ENCODE measurements around the gene SEC24B.
A peak's percentile ranks its signal among the peaks of the same experiment; 100 is the strongest.
"Not testable (repeated sequence)": the region's sequence is repeated elsewhere in the genome, so short reads cannot be mapped to it uniquely, and the experiment has no call there.

The SEC24B gene

DNA sequence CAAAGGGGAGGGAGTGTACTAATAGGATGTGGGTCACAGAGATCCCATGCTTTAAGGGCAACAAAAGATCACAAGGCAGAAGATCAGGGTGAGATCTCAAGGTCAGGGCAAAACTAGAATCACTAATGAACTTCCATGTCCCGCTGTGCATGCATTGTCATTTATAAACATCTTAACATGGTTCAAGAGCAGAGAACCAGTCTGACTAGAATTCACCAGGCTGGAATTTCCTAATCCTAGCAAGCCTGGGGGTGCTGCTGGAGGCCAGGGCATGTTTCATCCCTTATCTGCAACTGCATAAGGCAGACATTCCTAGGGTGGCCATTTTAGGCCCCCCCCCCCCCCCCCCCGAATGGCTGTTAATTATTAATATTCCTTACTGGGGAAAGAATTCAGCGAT lies 19.5 kb downstream of the SEC24B start:
- not testable (repeated sequence) for H3K27me3 Mint-ChIP-seq, H3K27ac Mint-ChIP-seq, ATAC-seq, H3K4me3 Mint-ChIP-seq, DNase-seq, H3K9me3 Mint-ChIP-seq
- H3K4me1 Mint-ChIP-seq, result peaks cover 29% of the 10 kb centered on the region

DNA sequence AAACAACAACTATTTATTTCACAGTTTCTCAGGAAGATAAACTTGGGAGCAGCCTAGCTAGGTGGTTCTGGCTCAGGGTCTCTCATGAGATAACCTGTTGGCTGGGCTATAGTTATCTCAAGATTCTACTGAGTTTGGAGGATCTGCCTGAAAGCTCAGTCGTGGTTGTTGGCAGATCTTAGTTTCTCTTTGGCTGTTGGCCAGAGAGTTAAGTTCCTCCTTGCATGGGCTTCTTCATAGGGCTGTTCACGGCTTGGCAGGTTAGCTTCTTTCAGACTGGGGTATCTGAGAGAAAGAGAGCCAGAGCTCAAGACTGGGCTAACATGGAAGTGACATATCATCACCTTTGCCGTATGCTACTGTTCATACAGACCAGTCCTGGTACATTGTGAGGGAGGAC lies 28.7 kb downstream of the SEC24B start:
- DNase-seq (no peak), ATAC-seq (no peak)
- no peaks in the 10 kb centered on the region for H3K27me3 Mint-ChIP-seq
- no peaks in the 10 kb centered on the region for H3K9me3 Mint-ChIP-seq
- H3K27ac Mint-ChIP-seq, result peak overlapping the region in 1 of 2 donors; percentile 47
- no peak overlapping the region for H3K4me3 Mint-ChIP-seq
- H3K4me1 Mint-ChIP-seq, result peaks cover 23% of the 10 kb centered on the region

GRCh38 chr4:109462802-109463201 lies 29.2 kb downstream of the SEC24B start:
- no peak overlapping the region for H3K27ac Mint-ChIP-seq
- ATAC-seq, result no peak
- no peak overlapping the region for H3K4me3 Mint-ChIP-seq
- no peak for DNase-seq
- H3K27me3 Mint-ChIP-seq, result no peaks in the 10 kb centered on the region
- peaks cover 20% of the 10 kb centered on the region for H3K4me1 Mint-ChIP-seq
- H3K9me3 Mint-ChIP-seq, result no peaks in the 10 kb centered on the region

DNA sequence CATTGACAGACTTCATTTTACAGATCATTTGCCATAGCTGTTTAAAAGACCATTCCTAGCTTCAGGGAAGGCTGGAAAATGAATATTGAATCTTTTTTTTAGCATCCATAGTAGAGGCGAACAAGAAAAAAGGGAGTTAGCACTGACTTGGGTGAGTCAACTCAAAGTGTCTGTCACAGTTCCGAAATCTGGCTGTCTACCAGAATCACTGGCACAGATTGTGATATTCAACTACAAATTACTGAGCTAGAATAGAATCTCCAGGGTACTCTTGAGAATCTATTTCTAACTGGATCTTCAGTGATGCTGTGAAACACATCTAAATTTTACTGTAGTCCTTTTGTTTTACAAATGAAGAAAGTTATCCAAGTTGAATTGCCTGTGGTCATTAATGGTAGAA lies 31.5 kb downstream of the SEC24B start:
- Mint-ChIP-seq H3K27me3 (no peaks in the 10 kb centered on the region), H3K4me1 (peaks cover 32% of the 10 kb centered on the region), H3K27ac (no peak overlapping the region), H3K9me3 (no peaks in the 10 kb centered on the region), H3K4me3 (no peak overlapping the region)
- no peak for DNase-seq
- ATAC-seq, result no peak

GRCh38 chr4:109469915-109470314 lies 36.3 kb downstream of the SEC24B start:
- H3K27ac Mint-ChIP-seq, result no peak overlapping the region
- H3K4me1 Mint-ChIP-seq, result peaks cover 43% of the 10 kb centered on the region
- no peak overlapping the region for H3K4me3 Mint-ChIP-seq
- no peaks in the 10 kb centered on the region for H3K27me3 Mint-ChIP-seq
- no peaks in the 10 kb centered on the region for H3K9me3 Mint-ChIP-seq
- DNase-seq (no peak), ATAC-seq (no peak)

- Mint-ChIP-seq H3K27me3 (no peaks in the 10 kb centered on the region), H3K4me1 (peaks cover 40% of the 10 kb centered on the region), H3K4me3 (no peak overlapping the region), H3K9me3 (no peaks in the 10 kb centered on the region), H3K27ac (no peak overlapping the region)
- DNase-seq (no peak), ATAC-seq (peak; percentile 80)
Observed at GRCh38 chr4:109472343-109472761, 38.7 kb downstream of the SEC24B start.

GRCh38 chr4:109473824-109474223 lies 40.2 kb downstream of the SEC24B start:
- DNase-seq (no peak), ATAC-seq (peak; percentile 78)
- Mint-ChIP-seq H3K27me3 (no peaks in the 10 kb centered on the region), H3K9me3 (no peaks in the 10 kb centered on the region), H3K4me1 (peaks cover 33% of the 10 kb centered on the region), H3K27ac (peak overlapping the region in 1 of 2 donors; percentile 61), H3K4me3 (no peak overlapping the region)

GRCh38 chr4:109486007-109486406 lies 52.4 kb downstream of the SEC24B start:
- no peaks in the 10 kb centered on the region for H3K27me3 Mint-ChIP-seq
- H3K4me3 Mint-ChIP-seq, result no peak overlapping the region
- DNase-seq, result no peak
- no peak overlapping the region for H3K27ac Mint-ChIP-seq
- H3K9me3 Mint-ChIP-seq, result no peaks in the 10 kb centered on the region
- no peak for ATAC-seq
- H3K4me1 Mint-ChIP-seq, result no peaks in the 10 kb centered on the region

DNA sequence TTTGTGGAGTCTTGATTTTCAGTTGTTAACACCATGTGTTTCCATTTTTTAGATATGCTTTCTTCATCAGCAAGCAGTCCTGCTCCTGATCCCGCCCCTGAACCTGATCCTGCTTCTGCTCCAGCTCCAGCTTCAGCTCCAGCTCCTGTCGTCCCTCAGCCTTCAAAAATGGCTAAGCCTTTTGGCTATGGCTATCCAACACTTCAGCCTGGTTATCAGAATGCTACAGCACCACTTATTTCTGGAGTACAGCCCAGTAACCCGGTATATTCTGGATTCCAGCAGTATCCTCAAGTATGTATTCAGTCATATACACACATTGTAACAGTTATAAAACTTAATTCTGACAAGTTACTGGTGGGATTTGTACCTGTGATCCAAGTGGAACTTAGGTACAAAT lies 60.9 kb downstream of the SEC24B start:
- DNase-seq (no peak), ATAC-seq (no peak)
- no peaks in the 10 kb centered on the region for H3K27me3 Mint-ChIP-seq
- H3K27ac Mint-ChIP-seq, result no peak overlapping the region
- H3K4me1 Mint-ChIP-seq, result no peaks in the 10 kb centered on the region
- H3K4me3 Mint-ChIP-seq, result no peak overlapping the region
- no peaks in the 10 kb centered on the region for H3K9me3 Mint-ChIP-seq

DNA sequence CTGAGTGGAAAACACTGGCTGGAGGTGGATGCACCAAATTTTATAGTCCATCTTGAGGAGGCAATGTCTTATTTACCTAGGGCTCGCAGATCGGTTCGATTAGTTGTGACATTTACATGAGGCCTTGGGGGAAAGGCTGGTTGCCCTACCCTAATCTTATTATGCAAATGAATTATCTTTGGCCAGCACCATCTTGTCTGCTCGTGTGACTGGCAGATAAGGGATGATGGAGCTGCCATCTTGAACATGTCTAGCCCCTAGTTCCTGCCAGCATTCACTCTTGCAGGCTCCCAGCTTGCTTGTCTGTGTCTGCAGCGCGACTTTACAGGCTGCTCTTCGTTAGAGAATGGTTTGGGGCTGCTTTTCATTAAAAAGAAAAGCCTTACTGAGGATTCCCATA lies 61.9 kb downstream of the SEC24B start:
- ATAC-seq, result no peak
- Mint-ChIP-seq H3K4me3 (no peak overlapping the region), H3K27ac (no peak overlapping the region), H3K27me3 (no peaks in the 10 kb centered on the region), H3K9me3 (no peaks in the 10 kb centered on the region), H3K4me1 (no peaks in the 10 kb centered on the region)
- no peak for DNase-seq

GRCh38 chr4:109496875-109497274 lies 63.3 kb downstream of the SEC24B start:
- DNase-seq (no peak), ATAC-seq (no peak)
- Mint-ChIP-seq H3K27ac (no peak overlapping the region), H3K4me3 (no peak overlapping the region), H3K4me1 (no peaks in the 10 kb centered on the region), H3K27me3 (no peaks in the 10 kb centered on the region), H3K9me3 (no peaks in the 10 kb centered on the region)

DNA sequence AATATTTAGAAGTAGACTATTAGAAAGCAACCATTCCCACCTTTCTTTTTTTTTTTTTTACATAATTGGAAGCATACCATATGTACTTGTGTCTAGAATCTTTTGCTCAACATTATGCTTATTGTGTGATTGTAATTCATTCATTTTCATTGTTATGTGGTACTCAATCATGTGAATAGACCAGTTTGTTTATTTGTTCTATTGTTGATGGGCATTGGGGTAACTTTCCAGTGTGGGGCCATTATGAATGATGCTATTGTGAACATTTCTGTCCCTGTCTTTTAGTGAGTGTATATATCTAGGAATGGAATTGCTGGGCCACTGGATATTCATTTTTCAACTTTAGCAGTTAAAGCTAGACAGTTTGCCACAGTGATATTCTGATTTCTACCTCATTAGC lies 63.9 kb downstream of the SEC24B start:
- Mint-ChIP-seq H3K27me3 (no peaks in the 10 kb centered on the region), H3K27ac (no peak overlapping the region), H3K9me3 (no peaks in the 10 kb centered on the region), H3K4me3 (no peak overlapping the region), H3K4me1 (no peaks in the 10 kb centered on the region)
- ATAC-seq, result no peak
- DNase-seq, result no peak

GRCh38 chr4:109499513-109499912 lies 65.9 kb downstream of the SEC24B start:
- Mint-ChIP-seq H3K4me1 (no peaks in the 10 kb centered on the region), H3K27me3 (no peaks in the 10 kb centered on the region), H3K4me3 (no peak overlapping the region), H3K9me3 (no peaks in the 10 kb centered on the region), H3K27ac (no peak overlapping the region)
- ATAC-seq, result no peak
- no peak for DNase-seq

- no peak for DNase-seq
- H3K4me1 Mint-ChIP-seq, result no peaks in the 10 kb centered on the region
- H3K27me3 Mint-ChIP-seq, result no peaks in the 10 kb centered on the region
- H3K4me3 Mint-ChIP-seq, result no peak overlapping the region
- H3K9me3 Mint-ChIP-seq, result no peaks in the 10 kb centered on the region
- ATAC-seq, result no peak
- peak overlapping the region in 1 of 2 donors; percentile 48 for H3K27ac Mint-ChIP-seq
Observed at GRCh38 chr4:109506890-109507289, 73.3 kb downstream of the SEC24B start.

DNA sequence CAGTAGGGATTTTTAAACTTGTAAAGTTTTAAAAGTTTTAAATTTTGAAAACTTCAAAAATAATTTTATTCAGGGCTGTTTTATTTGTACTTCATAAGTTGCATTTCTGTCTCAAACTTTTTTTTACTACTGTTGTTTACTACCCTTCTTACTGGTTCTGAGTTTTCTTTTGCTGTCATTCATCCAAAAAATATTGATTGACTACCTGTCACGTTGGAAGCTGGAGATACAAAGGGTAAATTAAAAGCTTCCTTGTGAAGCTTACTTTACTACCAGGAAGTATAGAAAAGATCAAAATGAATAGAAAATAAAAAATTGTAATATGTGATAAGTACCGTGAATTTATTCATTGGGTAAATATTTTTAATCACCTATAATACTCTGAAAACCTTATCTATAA lies 77.1 kb downstream of the SEC24B start:
- no peak for DNase-seq

GRCh38 chr4:109511414-109511813 lies 77.8 kb downstream of the SEC24B start:
- no peak for ATAC-seq
- H3K27me3 Mint-ChIP-seq, result no peaks in the 10 kb centered on the region
- no peak for DNase-seq
- H3K4me3 Mint-ChIP-seq, result no peak overlapping the region
- H3K9me3 Mint-ChIP-seq, result no peaks in the 10 kb centered on the region
- no peak overlapping the region for H3K27ac Mint-ChIP-seq
- no peaks in the 10 kb centered on the region for H3K4me1 Mint-ChIP-seq

More for the DNA sequence above, 77.1 kb downstream of the SEC24B start:
- Mint-ChIP-seq H3K9me3 (no peaks in the 10 kb centered on the region), H3K27ac (no peak overlapping the region), H3K27me3 (no peaks in the 10 kb centered on the region), H3K4me1 (no peaks in the 10 kb centered on the region), H3K4me3 (no peak overlapping the region)
- no peak for ATAC-seq

- DNase-seq, H3K27me3 Mint-ChIP-seq, H3K4me1 Mint-ChIP-seq, H3K4me3 Mint-ChIP-seq, H3K9me3 Mint-ChIP-seq, ATAC-seq: not testable (repeated sequence)
- H3K27ac Mint-ChIP-seq, result peak overlapping the region in 1 of 2 donors; percentile 74
Observed at GRCh38 chr4:109513368-109513767, 79.8 kb downstream of the SEC24B start.
